GM23338 (cell line): ENCODE data around the gene PDE1C. TPM values are rescaled to one million over a fixed set of nuclear protein-coding genes. Genes with fewer than 3 reads are reported as not detected.

Source experiments
- ATAC-seq: fragments of 200-7000 bp; cut with Tn5 transposase; 3 replicates; pipeline ENCODE4 v1.9.1; 2020
- DNase-seq: peaks from one replicate; pipeline ENCODE4 v3.0.0-alpha.2; 2015; ENCODE audit warnings: low spot score
- H2AFZ ChIP-seq: fragments of 200-600 bp; sonication (generic); 2 replicates; pipeline ENCODE4 v1.8.0; 2016; ENCODE audit warnings: antibody characterized with exemption, mild to moderate bottlenecking, moderate library complexity
- H3F3A ChIP-seq: fragments of 200-600 bp; sonication (generic); replicated peaks from 2 replicates; pipeline ENCODE4 v1.8.0; 2017; ENCODE audit warnings: antibody characterized with exemption, mixed run types, low read depth
- H3K27ac ChIP-seq: fragments of 200-600 bp; sonication (generic); 2 replicates; pipeline ENCODE4 v1.6.1; 2016; ENCODE audit warnings: low read depth
- H3K27me3 ChIP-seq: fragments of 200-600 bp; sonication (generic); 2 replicates; pipeline ENCODE4 v1.8.0; 2016; ENCODE audit warnings: mild to moderate bottlenecking, mixed run types, moderate library complexity; ENCODE audit not compliant: insufficient read depth
- H3K36me3 ChIP-seq: fragments of 200-600 bp; sonication (generic); 2 replicates; pipeline ENCODE4 v1.8.0; 2016; ENCODE audit warnings: mild to moderate bottlenecking; ENCODE audit not compliant: insufficient read depth
- H3K4me1 ChIP-seq: fragments of 200-600 bp; sonication (generic); 2 replicates; pipeline ENCODE4 v1.8.0; 2016; ENCODE audit warnings: mild to moderate bottlenecking, moderate library complexity; ENCODE audit not compliant: insufficient read depth
- H3K4me2 ChIP-seq: fragments of 200-600 bp; sonication (generic); 2 replicates; pipeline ENCODE4 v1.7.1; 2017; ENCODE audit warnings: mixed run types
- H3K4me3 ChIP-seq: fragments of 200-600 bp; sonication (generic); 2 replicates; pipeline ENCODE4 v1.6.1; 2016; ENCODE audit warnings: mixed run types
- H3K79me2 ChIP-seq: fragments of 200-600 bp; sonication (generic); replicated peaks from 2 replicates; pipeline ENCODE4 v1.8.0; 2017; ENCODE audit warnings: mild to moderate bottlenecking; ENCODE audit not compliant: insufficient read depth
- H3K9me2 ChIP-seq: fragments of 200-600 bp; sonication (generic); 2 replicates; pipeline ENCODE4 v1.8.0; 2017; ENCODE audit not compliant: insufficient read depth
- H4K20me1 ChIP-seq: fragments of 200-600 bp; sonication (generic); replicated peaks from 2 replicates; pipeline ENCODE4 v1.8.0; 2017; ENCODE audit warnings: mild to moderate bottlenecking; ENCODE audit not compliant: insufficient read depth
- H3K27ac Mint-ChIP-seq: 2 replicates; pipeline ENCODE4 v1.8.0; 2020; ENCODE audit warnings: inconsistent platforms, mild to moderate bottlenecking, moderate library complexity, mixed read lengths
- H3K27me3 Mint-ChIP-seq: 3 replicates; pipeline ENCODE4 v1.8.0; 2022; ENCODE audit warnings: low read depth, mild to moderate bottlenecking, moderate library complexity, mixed read lengths, inconsistent platforms; ENCODE audit not compliant: insufficient read depth, poor library complexity
- H3K36me3 Mint-ChIP-seq: 3 replicates; pipeline ENCODE4 v1.8.0; 2021; ENCODE audit warnings: low read depth, mild to moderate bottlenecking, inconsistent platforms, moderate library complexity, mixed read lengths
- H3K4me1 Mint-ChIP-seq: 3 replicates; pipeline ENCODE4 v1.8.0; 2020; ENCODE audit warnings: mild to moderate bottlenecking, inconsistent platforms, mixed read lengths
- H3K4me3 Mint-ChIP-seq: 3 replicates; pipeline ENCODE4 v1.8.0; 2021; ENCODE audit warnings: moderate library complexity, mild to moderate bottlenecking, inconsistent platforms, mixed read lengths
- H3K9me3 Mint-ChIP-seq: 3 replicates; pipeline ENCODE4 v1.8.0; 2020; ENCODE audit warnings: moderate library complexity, mild to moderate bottlenecking, inconsistent platforms, mixed read lengths
- CREB1 ChIP-seq: fragments of 250-450 bp; sonication (Bioruptor Pico); IDR thresholded peaks from 2 replicates; pipeline ENCODE4 v1.5.0; 2020; ENCODE audit warnings: low read depth, mild to moderate bottlenecking, moderate library complexity
- CTCF ChIP-seq, 2 experiments: fragments of 200-600 bp in 1 of 2; sonication (generic) in 1 of 2; conservative IDR thresholded peaks; 2 replicates each; pipeline versions ENCODE4 v1.5.1 to v1.6.1; 2016 to 2017; ENCODE audit warnings: antibody characterized with exemption in 2 of 2, low read depth in 2 of 2, mild to moderate bottlenecking in 2 of 2, moderate library complexity in 1 of 2
- ETS1 ChIP-seq: IDR thresholded peaks from 2 replicates; pipeline ENCODE4 v1.6.1; 2016; ENCODE audit warnings: antibody characterized with exemption
- EZH2 ChIP-seq: fragments of 200-600 bp; sonication (generic); IDR thresholded peaks from one replicate; pipeline ENCODE4 v1.8.0; 2017; ENCODE audit warnings: antibody characterized with exemption, mild to moderate bottlenecking, low read depth; ENCODE audit not compliant: unreplicated experiment
- EZH2phosphoT487 ChIP-seq: fragments of 200-600 bp; sonication (generic); IDR thresholded peaks from one replicate; pipeline ENCODE4 v1.8.1; 2018; ENCODE audit warnings: antibody characterized with exemption; ENCODE audit not compliant: unreplicated experiment
- JUNB ChIP-seq: IDR thresholded peaks from one replicate; pipeline ENCODE4 v1.6.1; 2016; ENCODE audit warnings: antibody characterized with exemption; ENCODE audit not compliant: unreplicated experiment
- NANOG ChIP-seq: IDR thresholded peaks from 2 replicates; pipeline ENCODE4 v1.6.1; 2016; ENCODE audit warnings: antibody characterized with exemption, borderline replicate concordance
- POLR2AphosphoS5 ChIP-seq: IDR thresholded peaks from 2 replicates; pipeline ENCODE4 v1.6.1; 2016; ENCODE audit warnings: antibody characterized with exemption, low read depth
- REST ChIP-seq: IDR thresholded peaks from one replicate; pipeline ENCODE4 v1.6.1; 2018; ENCODE audit warnings: antibody characterized with exemption; ENCODE audit not compliant: unreplicated experiment
- STAT1 ChIP-seq: IDR thresholded peaks from one replicate; pipeline ENCODE4 v1.6.1; 2016; ENCODE audit warnings: antibody characterized with exemption; ENCODE audit not compliant: unreplicated experiment
- ZNF114 ChIP-seq: fragments of 250-450 bp; sonication (Bioruptor Pico); IDR thresholded peaks from 2 replicates; pipeline ENCODE4 v1.5.0; 2020; ENCODE audit warnings: mild to moderate bottlenecking, moderate library complexity
- ZNF331 ChIP-seq: fragments of 250-450 bp; sonication (Bioruptor Pico); IDR thresholded peaks from 2 replicates; pipeline ENCODE4 v1.5.0; 2020; ENCODE audit warnings: low read depth, mild to moderate bottlenecking, moderate library complexity
- polyA plus RNA-seq: library from polyadenylated mRNA; unstranded; fragments of >200 nt; fragmentation: Nextera tagmentation; extraction: Ambion mirVana; gene quantifications from 2 replicates; pipeline ENCODE4 v1.2.1, GENCODE V29; 2016
- total RNA-seq: library from RNA; depleted of rRNA; stranded (reverse); fragments of >200 nt; shearing (Covaris generic); gene quantifications from 2 replicates; pipeline ENCODE4 v1.2.3, GENCODE V29; 2014
- TF ChIP-seq, protein P1 (sequence below): fragments of 250-450 bp; sonication (Bioruptor Pico); IDR thresholded peaks from 2 replicates; pipeline ENCODE4 v1.5.0; 2020; ENCODE audit warnings: mild to moderate bottlenecking, moderate library complexity

The PDE1C gene
- total and polyA plus RNA-seq, 2 experiments from 2014 or later: 0.28 TPM; not detected in 1

- Histone ChIP-seq H4K20me1 (no peaks in the 10 kb centered on the region), H3K4me3 (no peak overlapping the region), H3K27me3 (peaks cover 4% of the 10 kb centered on the region; the same call in 1 of the 2 replicates), H3K79me2 (no peaks in the 10 kb centered on the region), H3K36me3 (no peaks in the 10 kb centered on the region), H3K27ac (no peak overlapping the region), H3K9me2 (no peaks in the 10 kb centered on the region), H3F3A (no peaks in the 10 kb centered on the region), H3K4me1 (no peaks in the 10 kb centered on the region), H3K4me2 (no peak overlapping the region), H2AFZ (peak overlapping the region; percentile 72; the same call in 1 of the 2 replicates)
- H3K36me3 Mint-ChIP-seq: no peaks in the 10 kb centered on the region
- TF ChIP-seq CREB1 (CRISPR knock-in tag) (no peak), EZH2 (no peak), CTCF (conservative IDR thresholded peaks at IDR 0.05; ENCODE audit: low read depth in 2 of 2) (no peak), REST (no peak), NANOG (no peak), EZH2phosphoT487 (no peak), STAT1 (no peak), ETS1 (no peak), ZNF114 (CRISPR knock-in tag) (no peak), JUNB (no peak), ZNF331 (CRISPR knock-in tag) (no peak), POLR2AphosphoS5 (no peak)
- TF ChIP-seq, protein P1, sequence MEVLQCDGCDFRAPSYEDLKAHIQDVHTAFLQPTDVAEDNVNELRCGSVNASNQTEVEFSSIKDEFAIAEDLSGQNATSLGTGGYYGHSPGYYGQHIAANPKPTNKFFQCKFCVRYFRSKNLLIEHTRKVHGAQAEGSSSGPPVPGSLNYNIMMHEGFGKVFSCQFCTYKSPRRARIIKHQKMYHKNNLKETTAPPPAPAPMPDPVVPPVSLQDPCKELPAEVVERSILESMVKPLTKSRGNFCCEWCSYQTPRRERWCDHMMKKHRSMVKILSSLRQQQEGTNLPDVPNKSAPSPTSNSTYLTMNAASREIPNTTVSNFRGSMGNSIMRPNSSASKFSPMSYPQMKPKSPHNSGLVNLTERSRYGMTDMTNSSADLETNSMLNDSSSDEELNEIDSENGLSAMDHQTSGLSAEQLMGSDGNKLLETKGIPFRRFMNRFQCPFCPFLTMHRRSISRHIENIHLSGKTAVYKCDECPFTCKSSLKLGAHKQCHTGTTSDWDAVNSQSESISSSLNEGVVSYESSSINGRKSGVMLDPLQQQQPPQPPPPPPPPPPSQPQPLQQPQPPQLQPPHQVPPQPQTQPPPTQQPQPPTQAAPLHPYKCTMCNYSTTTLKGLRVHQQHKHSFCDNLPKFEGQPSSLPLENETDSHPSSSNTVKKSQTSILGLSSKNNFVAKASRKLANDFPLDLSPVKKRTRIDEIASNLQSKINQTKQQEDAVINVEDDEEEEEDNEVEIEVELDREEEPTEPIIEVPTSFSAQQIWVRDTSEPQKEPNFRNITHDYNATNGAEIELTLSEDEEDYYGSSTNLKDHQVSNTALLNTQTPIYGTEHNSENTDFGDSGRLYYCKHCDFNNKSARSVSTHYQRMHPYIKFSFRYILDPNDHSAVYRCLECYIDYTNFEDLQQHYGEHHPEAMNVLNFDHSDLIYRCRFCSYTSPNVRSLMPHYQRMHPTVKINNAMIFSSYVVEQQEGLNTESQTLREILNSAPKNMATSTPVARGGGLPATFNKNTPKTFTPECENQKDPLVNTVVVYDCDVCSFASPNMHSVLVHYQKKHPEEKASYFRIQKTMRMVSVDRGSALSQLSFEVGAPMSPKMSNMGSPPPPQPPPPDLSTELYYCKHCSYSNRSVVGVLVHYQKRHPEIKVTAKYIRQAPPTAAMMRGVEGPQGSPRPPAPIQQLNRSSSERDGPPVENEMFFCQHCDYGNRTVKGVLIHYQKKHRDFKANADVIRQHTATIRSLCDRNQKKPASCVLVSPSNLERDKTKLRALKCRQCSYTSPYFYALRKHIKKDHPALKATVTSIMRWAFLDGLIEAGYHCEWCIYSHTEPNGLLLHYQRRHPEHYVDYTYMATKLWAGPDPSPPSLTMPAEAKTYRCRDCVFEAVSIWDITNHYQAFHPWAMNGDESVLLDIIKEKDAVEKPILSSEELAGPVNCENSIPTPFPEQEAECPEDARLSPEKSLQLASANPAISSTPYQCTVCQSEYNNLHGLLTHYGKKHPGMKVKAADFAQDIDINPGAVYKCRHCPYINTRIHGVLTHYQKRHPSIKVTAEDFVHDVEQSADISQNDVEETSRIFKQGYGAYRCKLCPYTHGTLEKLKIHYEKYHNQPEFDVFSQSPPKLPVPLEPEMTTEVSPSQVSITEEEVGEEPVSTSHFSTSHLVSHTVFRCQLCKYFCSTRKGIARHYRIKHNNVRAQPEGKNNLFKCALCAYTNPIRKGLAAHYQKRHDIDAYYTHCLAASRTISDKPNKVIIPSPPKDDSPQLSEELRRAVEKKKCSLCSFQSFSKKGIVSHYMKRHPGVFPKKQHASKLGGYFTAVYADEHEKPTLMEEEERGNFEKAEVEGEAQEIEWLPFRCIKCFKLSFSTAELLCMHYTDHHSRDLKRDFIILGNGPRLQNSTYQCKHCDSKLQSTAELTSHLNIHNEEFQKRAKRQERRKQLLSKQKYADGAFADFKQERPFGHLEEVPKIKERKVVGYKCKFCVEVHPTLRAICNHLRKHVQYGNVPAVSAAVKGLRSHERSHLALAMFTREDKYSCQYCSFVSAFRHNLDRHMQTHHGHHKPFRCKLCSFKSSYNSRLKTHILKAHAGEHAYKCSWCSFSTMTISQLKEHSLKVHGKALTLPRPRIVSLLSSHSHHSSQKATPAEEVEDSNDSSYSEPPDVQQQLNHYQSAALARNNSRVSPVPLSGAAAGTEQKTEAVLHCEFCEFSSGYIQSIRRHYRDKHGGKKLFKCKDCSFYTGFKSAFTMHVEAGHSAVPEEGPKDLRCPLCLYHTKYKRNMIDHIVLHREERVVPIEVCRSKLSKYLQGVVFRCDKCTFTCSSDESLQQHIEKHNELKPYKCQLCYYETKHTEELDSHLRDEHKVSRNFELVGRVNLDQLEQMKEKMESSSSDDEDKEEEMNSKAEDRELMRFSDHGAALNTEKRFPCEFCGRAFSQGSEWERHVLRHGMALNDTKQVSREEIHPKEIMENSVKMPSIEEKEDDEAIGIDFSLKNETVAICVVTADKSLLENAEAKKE (CRISPR knock-in tag): no peak
- peaks cover 2% of the 10 kb centered on the region for H3K27me3 Mint-ChIP-seq
- H3K4me3 Mint-ChIP-seq: no peak overlapping the region
- no peak for ATAC-seq
- H3K4me1 Mint-ChIP-seq: no peaks in the 10 kb centered on the region; the same call in 2 of the 3 replicates
- no peaks in the 10 kb centered on the region for H3K9me3 Mint-ChIP-seq
- no peak for DNase-seq
- H3K27ac Mint-ChIP-seq: no peak overlapping the region
Observed at GRCh38 chr7:31850601-31851000, 219.6 kb downstream of the PDE1C start.
